T-helper 2 cell (primary cell): ENCODE measurements around the gene CYP39A1.

Experiments used
- DNase-seq, 5 experiments: peaks; one replicate each; pipeline versions ENCODE4 v3.0.0 to v3.0.0-alpha.2; 2012 to 2022

Gene CYP39A1

DNA sequence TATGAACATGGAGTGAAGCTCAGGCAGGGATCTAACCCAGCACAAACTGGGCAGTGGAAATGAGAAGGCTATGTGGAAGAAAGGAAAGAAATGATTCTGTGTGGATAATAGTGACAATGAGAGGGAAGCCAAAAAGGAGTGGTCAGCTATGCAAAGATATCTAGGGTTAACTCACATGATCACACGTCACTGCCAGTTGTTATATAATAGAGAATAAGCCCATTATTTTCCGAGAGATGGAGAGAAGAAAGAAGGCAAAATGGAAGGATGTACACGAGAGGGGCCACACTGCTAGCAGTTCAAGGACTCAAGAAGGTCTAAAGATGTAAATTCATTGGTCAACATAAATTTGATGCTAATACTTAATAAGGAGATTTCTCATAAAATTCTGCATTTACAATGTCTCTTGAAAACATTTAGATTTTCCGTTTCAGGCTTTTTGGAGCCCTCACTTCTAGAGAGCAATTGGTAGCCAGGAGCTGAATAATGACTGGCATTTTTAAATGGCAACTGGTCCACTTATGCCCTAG, 142.6 kb downstream of the CYP39A1 start:
- DNase-seq, result no peak

DNA sequence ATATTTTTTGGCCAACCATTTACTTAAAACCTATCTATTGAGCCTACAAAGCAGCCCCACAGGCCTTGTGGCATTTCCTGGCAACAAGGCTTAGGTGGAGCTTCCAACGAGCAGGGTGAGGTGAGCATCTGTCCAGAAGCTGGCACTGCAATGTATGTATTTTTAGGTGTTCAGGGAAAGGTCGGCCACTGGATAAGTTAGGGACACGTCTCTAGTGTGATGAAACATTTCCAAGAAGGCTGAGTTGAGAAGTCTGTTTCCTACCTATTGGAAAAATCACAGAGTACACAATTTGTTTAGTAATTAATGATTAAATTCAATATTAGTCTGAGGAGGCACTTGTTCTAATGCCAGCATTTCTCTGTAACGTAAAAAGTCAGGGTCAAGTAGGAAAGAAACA, 143.6 kb downstream of the CYP39A1 start:
- DNase-seq, result no peak

DNA sequence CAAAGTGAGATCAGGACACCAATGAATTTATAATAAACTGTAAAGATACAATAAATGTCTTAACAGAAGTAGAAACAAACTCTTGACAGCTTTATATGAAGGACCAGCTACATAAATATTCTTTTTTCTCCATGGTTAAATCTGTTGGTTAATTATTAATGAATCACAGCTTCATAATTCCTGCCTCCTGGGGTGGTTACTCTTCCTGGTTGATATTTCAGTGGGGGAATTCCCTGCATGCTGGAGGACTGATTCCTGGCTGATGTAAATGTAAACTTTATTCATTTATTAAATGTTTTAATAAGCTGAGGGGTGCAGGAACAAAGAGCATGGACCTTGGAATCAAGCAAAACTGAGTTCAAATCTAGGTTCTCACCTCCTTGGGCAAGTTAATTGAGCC, 145.2 kb downstream of the CYP39A1 start:
- no peak for DNase-seq

DNA sequence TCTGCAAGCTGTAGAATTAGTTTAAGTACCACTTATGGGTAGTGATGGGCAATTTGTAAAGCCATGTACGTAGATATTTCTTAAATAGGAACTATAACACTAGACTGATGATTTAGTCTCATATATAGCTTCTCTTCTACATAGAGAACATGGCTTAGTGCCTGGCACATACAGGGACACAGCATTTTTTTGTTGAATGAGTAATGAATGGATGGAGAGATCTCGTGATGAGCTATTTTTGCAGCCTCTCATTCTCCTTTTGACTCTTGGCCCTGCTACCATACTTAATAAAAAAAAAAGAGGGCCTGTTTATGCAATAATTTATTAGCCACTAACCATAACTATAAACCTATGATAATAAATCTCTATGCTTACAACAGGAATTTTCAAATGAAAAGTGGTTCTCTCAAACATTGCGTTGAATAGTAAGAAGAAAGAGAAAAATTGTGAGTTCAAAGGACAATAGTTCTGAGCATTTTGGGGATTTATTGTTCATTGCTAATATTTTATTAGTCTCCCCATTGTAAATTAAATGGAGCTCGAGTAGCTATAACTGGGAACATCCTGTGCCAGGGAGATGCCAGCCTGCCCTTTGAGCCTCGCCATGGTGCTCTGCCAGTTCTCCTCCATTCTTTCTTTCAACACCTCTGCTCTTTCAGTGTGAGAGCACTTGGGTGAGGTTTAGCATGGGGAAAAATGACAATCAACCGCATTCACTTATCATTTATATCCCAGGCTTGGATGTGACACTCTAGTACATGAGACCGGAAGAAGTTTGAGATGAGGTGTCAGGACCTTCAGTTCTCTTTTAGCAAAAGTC, 146.7 kb downstream of the CYP39A1 start:
- no peak for DNase-seq

DNA sequence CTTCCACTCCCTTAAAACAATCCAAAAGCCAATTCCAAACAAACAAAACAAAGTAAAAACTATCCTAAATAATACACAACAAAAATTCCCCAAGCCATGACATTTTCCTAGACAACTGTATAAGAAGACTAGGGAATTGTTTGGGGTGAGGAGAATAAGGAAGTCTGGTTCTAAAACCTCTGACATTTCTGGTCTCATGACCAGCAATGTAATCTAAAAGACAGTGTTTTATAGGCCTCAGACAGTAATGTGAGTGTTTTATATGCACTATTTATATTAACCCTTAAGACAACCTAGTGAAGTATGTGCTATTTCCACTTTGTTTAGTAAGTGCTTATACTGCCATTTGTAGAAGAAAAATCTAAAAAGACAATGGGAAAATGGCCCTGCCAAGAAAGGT, 148.4 kb downstream of the CYP39A1 start:
- no peak for DNase-seq

DNA sequence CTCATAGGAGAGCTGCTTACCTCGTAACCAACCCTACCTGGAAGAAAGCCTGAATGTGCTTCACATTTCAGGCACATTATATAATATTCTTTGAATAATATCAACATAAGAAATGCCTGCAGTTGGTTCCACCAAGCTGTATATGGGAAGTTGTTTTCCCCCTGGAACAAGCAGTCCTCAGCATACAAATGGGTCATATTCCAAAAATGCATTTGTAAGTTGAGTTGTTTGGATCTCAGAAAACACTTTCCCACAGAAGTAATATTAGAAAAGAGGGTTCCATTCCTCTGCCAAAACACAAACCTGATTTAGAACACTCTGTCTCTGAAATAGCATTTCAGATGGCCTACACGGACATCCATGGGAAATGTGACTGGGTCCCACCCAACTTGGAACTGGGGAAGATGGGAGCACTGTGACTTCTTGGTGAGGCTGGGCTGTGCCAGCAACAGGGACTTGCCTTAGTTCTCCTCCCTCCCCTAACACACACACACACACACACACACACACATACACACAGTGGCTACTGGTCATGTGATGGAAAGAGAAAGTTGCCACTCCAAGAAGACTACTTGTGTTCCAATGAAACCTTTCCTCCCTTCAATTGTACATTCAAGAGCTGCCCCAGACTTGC, 150.0 kb downstream of the CYP39A1 start:
- DNase-seq, result no peak

DNA sequence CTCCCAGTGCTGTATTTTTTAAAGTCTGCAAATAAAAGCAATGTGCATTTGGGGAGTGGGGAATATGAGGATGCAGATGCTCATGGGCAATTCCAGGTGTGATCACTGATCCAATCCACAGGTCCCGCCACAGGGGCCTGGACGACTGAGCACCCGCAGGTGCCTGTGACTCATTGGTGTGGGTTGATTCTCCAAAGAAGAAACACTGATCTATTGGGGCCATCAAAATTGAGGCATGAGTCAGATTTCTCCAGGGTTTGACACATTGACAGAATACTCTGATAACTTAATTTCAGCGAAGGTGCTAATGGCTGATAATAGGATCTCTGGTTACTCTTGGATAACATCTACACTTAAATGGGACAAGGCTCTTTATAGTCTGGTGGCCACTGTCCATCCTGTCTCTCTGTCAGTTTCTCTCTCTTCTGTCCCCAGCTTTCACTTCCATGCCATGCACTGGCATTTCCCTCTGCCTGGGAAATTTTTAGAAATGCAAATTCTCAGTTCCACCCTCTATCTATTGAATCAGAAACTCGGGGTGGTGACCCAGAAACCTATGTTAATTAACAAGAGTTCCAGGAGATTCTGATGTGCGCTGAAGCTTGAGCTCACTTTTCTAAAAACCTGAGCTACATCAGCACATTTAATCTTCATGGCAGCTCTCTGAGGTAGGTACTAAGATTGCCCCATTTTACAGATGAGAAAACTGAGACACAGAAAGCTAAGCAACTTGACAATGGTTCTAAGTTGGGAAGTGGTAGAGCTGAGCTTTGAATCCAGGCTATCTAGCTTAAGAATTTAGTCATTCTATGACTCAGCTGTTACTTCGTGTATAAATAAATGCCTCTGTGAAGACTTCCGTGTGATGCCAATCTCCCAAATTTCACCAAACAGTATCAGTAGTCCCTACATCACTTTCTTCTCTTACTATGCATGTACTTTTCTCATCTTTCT, 151.2 kb downstream of the CYP39A1 start:
- DNase-seq, result no peak

DNA sequence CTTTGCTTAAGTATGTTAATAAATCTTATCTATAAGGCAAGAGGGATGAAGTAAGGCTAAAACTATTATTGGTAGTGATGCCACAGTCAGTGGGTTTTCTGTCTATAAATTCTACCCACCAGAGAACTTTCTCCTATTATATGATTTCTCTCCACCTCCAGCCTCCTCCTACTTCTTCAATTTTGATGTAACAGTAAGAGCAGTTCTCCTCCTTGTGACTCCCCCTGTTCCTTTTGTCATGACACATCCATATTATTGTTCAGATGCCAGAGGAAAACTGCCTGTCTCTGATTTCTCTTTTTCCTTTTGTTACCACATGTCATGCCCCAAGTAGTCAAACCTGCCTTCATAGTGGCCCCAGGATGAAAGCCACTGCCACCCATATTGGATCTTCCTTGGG, 152.2 kb downstream of the CYP39A1 start:
- no peak for DNase-seq
